SK-N-SH (cell line): ENCODE data around the gene PTPN12. TPM values are rescaled to one million over a fixed set of nuclear protein-coding genes. Genes with fewer than 3 reads are reported as not detected.

ENCODE experiments used
- CTCF ChIA-PET: fragments of 300-600, 350-600 bp; formaldehyde crosslinking; extraction: SDS; loops from one replicate; lab custom pipeline; 2021; lab: Yijun Ruan, JAX
- POLR2A ChIA-PET: fragments of 350-600 bp; sonication (Branson Sonifier 250); formaldehyde crosslinking; extraction: SDS; loops from one replicate; lab custom pipeline; 2020; ENCODE audit warnings: antibody characterized with exemption, inconsistent platforms; lab: Yijun Ruan, JAX
- DNase-seq: peaks from one replicate; pipeline ENCODE4 v3.0.0; 2012
- H2AFZ ChIP-seq: fragments of 200-600 bp; sonication (generic); 2 replicates; pipeline ENCODE4 v1.8.1; 2016; ENCODE audit warnings: antibody characterized with exemption, mild to moderate bottlenecking, low read depth
- H3F3A ChIP-seq: fragments of 200-600 bp; sonication (generic); replicated peaks from 2 replicates; pipeline ENCODE3; 2016; ENCODE audit warnings: antibody characterized with exemption, mild to moderate bottlenecking; ENCODE audit not compliant: insufficient read depth
- H3K27ac ChIP-seq, 2 experiments: fragments of 200-500 bp in 1 of 2; fragments of 200-600 bp in 1 of 2; sonication (Bioruptor generic) in 1 of 2; sonication (generic), shearing (Covaris generic) in 1 of 2; 2 replicates each; pipeline versions ENCODE4 v1.5.1 to v1.6.1; 2014 to 2016; ENCODE audit warnings: low read depth in 2 of 2, inconsistent platforms in 1 of 2, low read length in 1 of 2, mild to moderate bottlenecking in 1 of 2, mixed read lengths in 1 of 2
- H3K27me3 ChIP-seq: fragments of 200-600 bp; sonication (generic), shearing (Covaris generic); 2 replicates; pipeline ENCODE4 v1.6.1; 2016; ENCODE audit warnings: mixed run types; ENCODE audit not compliant: insufficient read depth
- H3K36me3 ChIP-seq, 2 experiments: fragments of 200-500 bp in 1 of 2; fragments of 200-600 bp in 1 of 2; sonication (Bioruptor generic) in 1 of 2; sonication (generic) in 1 of 2; replicated peaks in 1 of 2; 2 replicates each; pipeline versions ENCODE3 to v1.5.1; 2014 to 2016; ENCODE audit warnings: low read length in 1 of 2, mild to moderate bottlenecking in 1 of 2; ENCODE audit not compliant: insufficient read depth in 2 of 2, control insufficient read depth in 1 of 2
- H3K4me1 ChIP-seq, 2 experiments: fragments of 200-500 bp in 1 of 2; fragments of 200-600 bp in 1 of 2; sonication (Bioruptor generic) in 1 of 2; sonication (generic), shearing (Covaris generic) in 1 of 2; 2 replicates each; pipeline versions ENCODE4 v1.5.1 to v1.6.1; 2014 to 2016; ENCODE audit warnings: low read depth in 1 of 2, low read length in 1 of 2, mixed run types in 1 of 2; ENCODE audit not compliant: insufficient read depth in 2 of 2, control insufficient read depth in 1 of 2
- H3K4me2 ChIP-seq: fragments of 200-600 bp; sonication (generic), shearing (Covaris generic); 2 replicates; pipeline ENCODE4 v1.6.1; 2017; ENCODE audit warnings: mixed run types
- H3K4me3 ChIP-seq, 2 experiments: fragments of 200-500 bp in 1 of 2; fragments of 200-600 bp in 1 of 2; sonication (Bioruptor generic) in 1 of 2; sonication (generic), shearing (Covaris generic) in 1 of 2; 2 replicates each; pipeline versions ENCODE4 v1.5.1 to v1.8.1; 2014 to 2016; ENCODE audit warnings: low read depth in 2 of 2, inconsistent platforms in 1 of 2, low read length in 1 of 2, mild to moderate bottlenecking in 1 of 2, mixed read lengths in 1 of 2, moderate library complexity in 1 of 2
- H3K79me2 ChIP-seq: fragments of 200-600 bp; sonication (generic); 2 replicates; pipeline ENCODE4 v1.8.1; 2017; ENCODE audit warnings: mild to moderate bottlenecking; ENCODE audit not compliant: insufficient read depth
- H3K9ac ChIP-seq: fragments of 200-600 bp; sonication (generic); 2 replicates; pipeline ENCODE4 v1.6.1; 2017; ENCODE audit warnings: mixed run types
- H3K9me2 ChIP-seq: fragments of 200-600 bp; sonication (generic); 2 replicates; pipeline ENCODE4 v1.6.1; 2017; ENCODE audit warnings: mixed run types
- H3K9me3 ChIP-seq: fragments of 200-600 bp; sonication (generic); 2 replicates; pipeline ENCODE4 v1.6.1; 2017; ENCODE audit warnings: mixed run types, mild to moderate bottlenecking, moderate library complexity
- H4K20me1 ChIP-seq: fragments of 200-600 bp; sonication (generic); 2 replicates; pipeline ENCODE4 v1.6.1; 2017; ENCODE audit warnings: mild to moderate bottlenecking, mixed run types; ENCODE audit not compliant: insufficient read depth
- CHD2 ChIP-seq: fragments of 150-350 bp; IDR thresholded peaks from 2 replicates; pipeline ENCODE4 v1.6.1; 2018; ENCODE audit warnings: low read length; ENCODE audit not compliant: partially characterized antibody
- ELF1 ChIP-seq: IDR thresholded peaks from 2 replicates; pipeline ENCODE4 v1.4.0; 2012
- FOSL2 ChIP-seq: IDR thresholded peaks from 2 replicates; pipeline ENCODE4 v1.4.0; 2012; ENCODE audit warnings: low read depth, mild to moderate bottlenecking, moderate library complexity, borderline replicate concordance
- MXI1 ChIP-seq: IDR thresholded peaks from 2 replicates; pipeline ENCODE4 v1.6.1; 2012; ENCODE audit warnings: mild to moderate bottlenecking, low read depth, low read length, improper control_type of control experiment
- NRF1 ChIP-seq: IDR thresholded peaks from 2 replicates; pipeline ENCODE4 v1.6.1; 2012; ENCODE audit warnings: low read depth, mild to moderate bottlenecking, low read length
- POLR2AphosphoS5 ChIP-seq: IDR thresholded peaks from 2 replicates; pipeline ENCODE4 v1.6.1; 2012; ENCODE audit warnings: low read depth, low read length
- RCOR1 ChIP-seq: fragments of 150-350 bp; IDR thresholded peaks from 2 replicates; pipeline ENCODE4 v1.6.1; 2017; ENCODE audit warnings: antibody characterized with exemption, low read length
- WGBS: methylation state at CpG from one replicate; pipeline ENCODE4 v1.1.6; 2017; ENCODE audit warnings: low lambda C conversion rate; 5-methylcytosine and 5-hydroxymethylcytosine counted together
- polyA plus RNA-seq, 3 experiments: library from polyadenylated mRNA; depleted of rRNA; stranded (reverse); fragments of >200 nt; gene quantifications; 2 replicates each; pipeline ENCODE4 v1.2.3, GENCODE V29; 2012
- TF ChIP-seq, protein P1 (sequence below): IDR thresholded peaks from 2 replicates; pipeline ENCODE4 v1.6.1; 2012; ENCODE audit warnings: mild to moderate bottlenecking, low read depth, low read length, moderate library complexity
- TF ChIP-seq, protein P2 (sequence below): fragments of 200-600 bp; sonication (generic); IDR thresholded peaks from 2 replicates; pipeline ENCODE4 v1.6.1; 2017; ENCODE audit warnings: antibody characterized with exemption, mild to moderate bottlenecking, moderate library complexity
- TF ChIP-seq, protein P3 (sequence below): IDR thresholded peaks from 2 replicates; pipeline ENCODE4; 2012

PTPN12 gene
- polyA plus RNA-seq, 1 of the 3 experiments (the other 2 are of a cell fraction): 23.3 TPM

DNA sequence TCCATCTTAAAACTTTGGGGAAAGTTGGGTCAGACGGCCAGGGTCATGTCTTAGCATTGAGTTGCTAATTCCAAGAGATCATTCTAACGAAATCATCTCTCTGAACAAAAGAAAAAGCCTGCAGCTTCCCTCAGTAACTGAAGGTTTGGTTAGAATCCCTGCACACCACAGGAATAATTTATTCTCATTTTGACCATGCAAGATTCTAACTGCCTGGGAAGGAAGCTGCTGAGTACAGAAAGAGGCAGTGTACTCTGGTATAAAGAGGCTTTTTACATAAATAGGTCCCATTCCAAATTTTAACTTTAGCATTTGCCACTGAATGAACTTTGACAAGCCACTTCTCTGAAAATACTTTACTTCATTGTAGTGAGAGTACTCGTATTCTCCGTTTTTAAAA lies 82.2 kb downstream of the PTPN12 start:
- TF ChIP-seq FOSL2: no peak
- TF ChIP-seq RCOR1: no peak
- TF ChIP-seq CHD2: no peak
- TF ChIP-seq, protein P1, sequence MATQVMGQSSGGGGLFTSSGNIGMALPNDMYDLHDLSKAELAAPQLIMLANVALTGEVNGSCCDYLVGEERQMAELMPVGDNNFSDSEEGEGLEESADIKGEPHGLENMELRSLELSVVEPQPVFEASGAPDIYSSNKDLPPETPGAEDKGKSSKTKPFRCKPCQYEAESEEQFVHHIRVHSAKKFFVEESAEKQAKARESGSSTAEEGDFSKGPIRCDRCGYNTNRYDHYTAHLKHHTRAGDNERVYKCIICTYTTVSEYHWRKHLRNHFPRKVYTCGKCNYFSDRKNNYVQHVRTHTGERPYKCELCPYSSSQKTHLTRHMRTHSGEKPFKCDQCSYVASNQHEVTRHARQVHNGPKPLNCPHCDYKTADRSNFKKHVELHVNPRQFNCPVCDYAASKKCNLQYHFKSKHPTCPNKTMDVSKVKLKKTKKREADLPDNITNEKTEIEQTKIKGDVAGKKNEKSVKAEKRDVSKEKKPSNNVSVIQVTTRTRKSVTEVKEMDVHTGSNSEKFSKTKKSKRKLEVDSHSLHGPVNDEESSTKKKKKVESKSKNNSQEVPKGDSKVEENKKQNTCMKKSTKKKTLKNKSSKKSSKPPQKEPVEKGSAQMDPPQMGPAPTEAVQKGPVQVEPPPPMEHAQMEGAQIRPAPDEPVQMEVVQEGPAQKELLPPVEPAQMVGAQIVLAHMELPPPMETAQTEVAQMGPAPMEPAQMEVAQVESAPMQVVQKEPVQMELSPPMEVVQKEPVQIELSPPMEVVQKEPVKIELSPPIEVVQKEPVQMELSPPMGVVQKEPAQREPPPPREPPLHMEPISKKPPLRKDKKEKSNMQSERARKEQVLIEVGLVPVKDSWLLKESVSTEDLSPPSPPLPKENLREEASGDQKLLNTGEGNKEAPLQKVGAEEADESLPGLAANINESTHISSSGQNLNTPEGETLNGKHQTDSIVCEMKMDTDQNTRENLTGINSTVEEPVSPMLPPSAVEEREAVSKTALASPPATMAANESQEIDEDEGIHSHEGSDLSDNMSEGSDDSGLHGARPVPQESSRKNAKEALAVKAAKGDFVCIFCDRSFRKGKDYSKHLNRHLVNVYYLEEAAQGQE: no peak
- TF ChIP-seq, protein P2, sequence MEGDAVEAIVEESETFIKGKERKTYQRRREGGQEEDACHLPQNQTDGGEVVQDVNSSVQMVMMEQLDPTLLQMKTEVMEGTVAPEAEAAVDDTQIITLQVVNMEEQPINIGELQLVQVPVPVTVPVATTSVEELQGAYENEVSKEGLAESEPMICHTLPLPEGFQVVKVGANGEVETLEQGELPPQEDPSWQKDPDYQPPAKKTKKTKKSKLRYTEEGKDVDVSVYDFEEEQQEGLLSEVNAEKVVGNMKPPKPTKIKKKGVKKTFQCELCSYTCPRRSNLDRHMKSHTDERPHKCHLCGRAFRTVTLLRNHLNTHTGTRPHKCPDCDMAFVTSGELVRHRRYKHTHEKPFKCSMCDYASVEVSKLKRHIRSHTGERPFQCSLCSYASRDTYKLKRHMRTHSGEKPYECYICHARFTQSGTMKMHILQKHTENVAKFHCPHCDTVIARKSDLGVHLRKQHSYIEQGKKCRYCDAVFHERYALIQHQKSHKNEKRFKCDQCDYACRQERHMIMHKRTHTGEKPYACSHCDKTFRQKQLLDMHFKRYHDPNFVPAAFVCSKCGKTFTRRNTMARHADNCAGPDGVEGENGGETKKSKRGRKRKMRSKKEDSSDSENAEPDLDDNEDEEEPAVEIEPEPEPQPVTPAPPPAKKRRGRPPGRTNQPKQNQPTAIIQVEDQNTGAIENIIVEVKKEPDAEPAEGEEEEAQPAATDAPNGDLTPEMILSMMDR: no peak
- no peak for TF ChIP-seq POLR2AphosphoS5
- TF ChIP-seq, protein P3, sequence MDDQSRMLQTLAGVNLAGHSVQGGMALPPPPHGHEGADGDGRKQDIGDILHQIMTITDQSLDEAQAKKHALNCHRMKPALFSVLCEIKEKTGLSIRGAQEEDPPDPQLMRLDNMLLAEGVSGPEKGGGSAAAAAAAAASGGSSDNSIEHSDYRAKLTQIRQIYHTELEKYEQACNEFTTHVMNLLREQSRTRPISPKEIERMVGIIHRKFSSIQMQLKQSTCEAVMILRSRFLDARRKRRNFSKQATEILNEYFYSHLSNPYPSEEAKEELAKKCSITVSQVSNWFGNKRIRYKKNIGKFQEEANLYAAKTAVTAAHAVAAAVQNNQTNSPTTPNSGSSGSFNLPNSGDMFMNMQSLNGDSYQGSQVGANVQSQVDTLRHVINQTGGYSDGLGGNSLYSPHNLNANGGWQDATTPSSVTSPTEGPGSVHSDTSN: no peak
- TF ChIP-seq ELF1: no peak
- no peak for TF ChIP-seq MXI1
- no peak for TF ChIP-seq NRF1
- TF ChIP-seq, all 33 proteins: peak for 0
- peaks cover 48 to 82% of the 10 kb centered on the region in 2 experiments for H3K36me3 ChIP-seq
- no peak overlapping the region for H3K4me2 ChIP-seq

More for the DNA sequence above, 82.2 kb downstream of the PTPN12 start:
- POLR2A ChIA-PET: no interaction called here
- Histone ChIP-seq H3K9me2 (no peaks in the 10 kb centered on the region), H3K9me3 (no peaks in the 10 kb centered on the region), H3F3A (peaks cover 5% of the 10 kb centered on the region), H3K79me2 (peaks cover 31% of the 10 kb centered on the region), H2AFZ (no peak overlapping the region), H3K27ac (no peak overlapping the region), H4K20me1 (no peaks in the 10 kb centered on the region), H3K9ac (no peak overlapping the region), H3K27me3 (no peaks in the 10 kb centered on the region), H3K4me1 (no peaks in the 10 kb centered on the region), H3K4me3 (no peak overlapping the region)
- no peak for DNase-seq
- CTCF ChIA-PET: interaction anchor here (1.1 kb wide), 1 partner anchor 32 kb away, joined by 8 read pairs; no protein-coding TSS in a partner anchor
- WGBS: 93% methylated on average over 4 of the region's 4 CpGs
